GM19238 (cell line): Measurements from ENCODE around the gene FCGBP.

ENCODE experiments used
- DNase-seq: peaks from one replicate; pipeline ENCODE4 v3.0.0; 2011; ENCODE audit warnings: low spot score; ENCODE audit not compliant: insufficient read length

FCGBP gene

DNA sequence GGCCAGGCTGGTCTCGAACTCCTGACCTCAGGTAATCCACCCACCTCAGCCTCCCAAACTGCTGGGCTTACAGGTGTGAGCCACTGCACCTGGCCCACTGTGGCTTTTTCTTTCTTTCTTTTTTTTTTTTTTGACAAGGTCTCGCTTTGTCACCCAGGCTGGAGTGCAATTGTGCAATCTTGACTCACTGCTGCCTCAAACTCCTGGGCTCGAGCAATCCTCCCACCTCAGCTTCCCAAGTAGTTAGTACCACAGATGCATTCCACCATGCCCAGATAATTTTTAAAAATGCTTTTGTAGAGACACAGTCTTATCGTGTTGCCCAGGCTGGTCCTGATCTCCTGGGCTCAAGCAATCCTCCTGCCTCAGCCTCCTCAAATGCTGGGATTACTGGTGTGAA lies 12.1 kb upstream of the FCGBP start:
- DNase-seq = no peak

DNA sequence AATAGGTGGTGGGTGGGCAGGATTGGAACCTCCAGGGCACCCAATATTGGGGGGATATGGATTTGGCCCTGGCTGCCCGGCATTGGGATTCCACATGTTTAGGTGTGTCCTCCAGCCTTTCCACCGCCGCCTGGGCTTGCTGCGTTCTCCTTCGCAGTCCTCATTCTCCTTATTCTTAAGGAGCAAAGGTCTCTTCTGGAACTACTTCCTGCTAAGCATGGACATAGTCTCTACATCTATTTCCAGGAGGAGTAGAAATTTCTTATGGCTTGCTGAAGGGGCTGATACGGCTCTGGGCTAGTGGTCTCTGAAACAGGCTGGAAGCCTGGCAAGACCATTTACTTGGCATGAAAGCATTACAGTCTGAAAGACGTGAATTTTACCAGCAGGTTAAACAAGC lies 9.2 kb upstream of the FCGBP start:
- DNase-seq = no peak

DNA sequence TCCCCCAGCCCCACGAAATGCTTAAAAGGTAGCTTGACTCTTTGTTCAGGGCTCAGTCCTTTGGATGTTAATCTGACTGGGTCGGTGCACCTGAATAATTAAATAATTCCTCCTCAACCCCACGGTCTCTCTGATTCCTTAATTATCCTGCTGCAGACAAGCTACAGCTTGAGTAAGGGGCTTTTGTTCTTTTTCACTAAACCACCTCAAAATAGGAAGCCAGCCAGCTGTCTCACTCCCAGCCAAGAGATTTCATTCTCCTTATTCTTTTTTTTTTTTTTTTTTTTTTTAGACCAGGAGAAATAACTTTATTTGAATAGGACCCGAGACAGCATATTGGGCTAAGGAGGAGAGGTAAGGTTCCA lies 7.9 kb upstream of the FCGBP start:
- DNase-seq = no peak

DNA sequence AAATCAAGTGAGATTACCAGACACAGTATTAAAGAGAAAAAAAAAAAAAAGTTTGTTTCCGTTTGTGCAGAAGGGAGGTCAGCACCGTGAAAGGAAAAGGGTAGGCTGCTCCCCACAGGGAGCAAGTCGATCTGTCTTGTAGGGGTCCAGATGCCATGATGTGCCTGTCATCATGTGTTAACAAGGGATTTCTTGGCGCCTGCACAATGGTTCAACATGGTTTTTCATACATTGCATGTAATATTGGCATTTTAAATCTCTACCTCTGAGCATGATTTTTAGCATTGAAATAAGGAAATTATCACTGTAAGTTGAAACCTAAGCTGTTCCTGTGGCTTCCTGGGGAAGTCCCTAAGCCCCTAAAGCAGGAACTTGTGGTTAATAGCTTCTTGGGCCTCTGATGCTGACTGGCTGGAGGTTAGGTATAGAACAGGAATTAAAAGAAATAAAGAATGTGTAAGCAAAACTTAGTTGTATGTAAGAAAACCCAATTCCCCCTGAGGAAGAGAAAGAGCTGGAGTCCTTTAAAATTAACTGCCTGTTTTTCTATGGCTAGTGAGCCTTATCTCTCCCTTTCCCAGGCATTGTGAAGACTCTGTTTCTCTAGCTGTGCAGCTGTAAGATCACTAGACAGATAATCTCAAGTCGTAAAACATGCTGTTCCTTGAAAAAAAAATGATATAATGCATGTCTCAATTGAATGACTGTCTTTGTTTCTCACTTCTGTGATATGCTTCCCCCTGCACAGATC lies 7.4 kb upstream of the FCGBP start:
- DNase-seq = no peak

DNA sequence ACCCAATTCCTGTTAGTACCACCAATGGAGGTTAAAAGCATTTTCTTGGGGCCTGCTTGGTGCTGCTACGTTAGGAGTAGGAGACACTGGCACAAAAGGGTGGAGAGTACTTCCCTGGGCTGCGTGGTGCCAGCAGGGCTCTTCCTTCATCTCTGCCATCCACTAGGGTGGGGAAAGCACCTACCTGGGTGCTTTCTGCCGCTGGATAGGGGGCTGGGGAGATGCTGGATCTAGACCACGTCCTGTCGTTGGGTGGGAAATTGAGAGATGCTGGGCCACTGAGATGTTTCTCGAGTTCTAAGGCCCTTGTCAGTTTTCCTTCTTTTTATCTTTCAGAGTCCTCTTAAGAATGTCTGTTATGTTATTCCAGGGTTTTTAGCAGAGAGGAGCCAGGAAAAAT lies 6.7 kb upstream of the FCGBP start:
- DNase-seq = no peak

DNA sequence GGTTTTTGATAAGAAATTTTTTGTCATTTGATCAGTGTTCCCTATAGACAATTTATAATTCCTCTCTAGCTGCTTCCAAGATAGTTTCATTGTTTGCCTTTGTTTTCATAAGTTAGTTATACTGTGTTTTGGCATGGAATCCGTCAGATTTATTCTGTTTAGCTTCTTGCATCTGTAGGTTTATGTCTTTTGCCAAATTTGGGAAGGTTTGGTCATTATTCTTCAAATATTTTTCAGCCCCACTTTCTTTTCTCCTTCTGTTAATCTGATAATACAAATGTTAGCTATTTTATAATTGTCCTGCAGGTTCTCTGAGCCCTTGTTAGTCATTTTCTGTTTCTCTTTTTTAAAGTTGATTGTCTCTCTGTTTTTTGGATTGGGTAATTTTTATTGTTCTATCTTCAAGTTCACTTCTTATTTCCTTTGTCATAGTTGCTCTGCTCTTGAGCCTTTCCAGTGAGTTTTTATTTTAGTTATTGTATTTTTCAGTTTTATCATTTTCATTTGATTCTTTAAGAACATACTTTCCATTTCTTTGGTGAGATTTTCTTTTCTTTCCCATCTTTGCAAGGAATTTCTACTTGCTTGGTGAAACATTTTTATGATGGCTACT lies 5.9 kb upstream of the FCGBP start:
- no peak for DNase-seq

DNA sequence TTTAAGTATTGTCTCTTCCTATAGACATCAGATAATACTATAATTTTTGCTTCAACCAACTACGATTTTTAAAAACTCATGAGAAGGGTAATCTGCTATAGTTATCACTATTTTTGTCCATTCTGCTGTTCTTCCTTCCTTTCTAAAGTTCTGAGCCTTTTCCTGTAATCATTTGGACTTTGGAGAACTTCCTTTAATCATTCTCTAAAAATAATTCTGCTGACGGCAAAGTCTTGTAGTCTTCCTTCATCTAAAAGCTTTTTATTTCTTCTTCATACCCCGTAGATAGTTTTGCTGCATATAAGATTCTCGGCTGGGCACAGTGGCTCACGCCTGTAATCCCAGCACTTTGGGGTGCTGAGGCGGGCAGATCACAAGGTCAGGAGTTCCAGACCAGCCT lies 5.1 kb upstream of the FCGBP start:
- DNase-seq = no peak

DNA sequence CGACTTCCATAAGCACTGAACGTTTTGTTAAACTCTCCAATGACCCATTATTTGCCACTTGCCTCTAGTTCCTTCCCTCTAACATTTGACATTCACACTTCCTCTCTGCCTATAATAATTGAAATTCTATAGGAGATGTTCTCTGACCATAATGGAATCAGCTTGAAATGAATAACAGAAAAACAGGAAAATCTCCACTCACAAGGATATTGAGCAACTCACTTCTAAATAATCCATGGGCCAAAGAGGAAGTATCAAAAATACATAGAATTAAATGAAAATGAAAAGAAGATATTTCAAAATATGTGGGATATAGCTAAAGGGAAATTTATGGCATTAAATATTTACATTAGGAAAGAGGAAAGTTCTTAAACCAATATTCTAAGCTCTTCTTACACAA lies 3.4 kb upstream of the FCGBP start:
- no peak for DNase-seq

DNA sequence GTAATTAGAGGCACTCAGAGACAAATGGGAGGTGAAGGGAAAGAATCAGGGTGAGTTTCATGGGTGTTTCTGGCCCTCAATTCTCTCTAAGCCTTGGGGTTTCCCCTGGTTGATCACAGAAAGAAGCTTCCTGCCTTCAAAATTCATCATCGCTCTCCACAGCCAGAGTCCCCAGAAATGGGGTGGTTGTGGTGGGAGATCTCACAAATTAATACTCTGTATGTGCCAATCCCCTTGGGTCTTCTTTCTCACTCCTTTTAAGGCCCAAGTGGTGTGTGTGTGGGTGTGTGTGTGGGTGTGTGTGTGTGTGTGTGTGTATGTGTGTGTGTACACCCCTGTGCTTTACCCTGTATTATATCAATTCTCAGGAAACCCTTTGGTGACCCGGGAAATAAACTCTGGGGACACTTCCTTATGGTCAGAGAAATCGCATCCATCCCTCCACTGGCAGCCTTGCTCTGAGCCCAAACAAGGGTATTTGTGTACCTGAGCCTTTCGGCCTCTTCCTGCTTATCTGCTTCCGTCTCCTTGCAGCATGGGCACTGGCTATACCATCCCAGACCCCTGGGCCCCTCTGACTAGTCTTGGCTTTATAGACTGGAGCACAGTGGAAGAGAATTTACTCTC lies 2.8 kb upstream of the FCGBP start:
- no peak for DNase-seq

DNA sequence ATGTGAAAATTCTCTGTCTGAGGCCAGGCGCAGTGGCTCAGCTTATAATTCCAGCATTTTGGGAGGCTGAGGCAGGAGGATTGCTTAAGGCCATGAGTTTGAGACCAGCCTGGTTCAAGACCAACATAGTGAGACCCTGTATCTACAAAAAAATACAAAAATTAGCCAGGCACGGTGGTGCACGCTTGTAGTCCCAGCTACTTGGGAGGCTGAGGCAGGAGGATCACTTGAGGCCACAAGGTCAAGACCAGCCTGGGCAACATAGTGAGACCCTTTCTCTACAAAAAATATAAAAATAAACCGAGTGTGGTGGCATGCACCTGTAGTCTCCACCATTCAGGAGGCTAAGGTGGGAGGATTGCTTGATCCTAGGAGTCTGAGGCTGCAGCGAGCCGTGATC lies 2.2 kb upstream of the FCGBP start:
- no peak for DNase-seq

DNA sequence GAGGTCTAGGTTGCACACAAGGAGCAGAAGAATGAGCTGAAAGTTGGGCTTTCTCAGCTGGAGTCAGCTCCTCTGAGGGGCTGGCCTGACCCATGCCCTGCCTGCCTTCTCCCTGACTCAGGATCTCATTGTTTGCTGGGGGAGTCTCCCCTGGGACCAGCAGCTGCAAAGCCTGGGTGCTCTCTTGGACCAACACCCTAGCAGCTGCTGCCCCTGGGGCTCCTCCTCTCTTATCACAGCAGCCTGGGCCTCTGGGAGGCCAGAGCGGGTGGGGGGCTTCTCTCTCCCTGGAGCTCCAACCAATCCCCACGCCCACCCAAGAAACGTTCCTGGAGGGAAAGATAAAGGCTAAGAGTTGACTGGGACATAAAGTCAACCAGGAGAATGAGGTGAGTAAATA lies 1.6 kb upstream of the FCGBP start:
- DNase-seq = no peak

DNA sequence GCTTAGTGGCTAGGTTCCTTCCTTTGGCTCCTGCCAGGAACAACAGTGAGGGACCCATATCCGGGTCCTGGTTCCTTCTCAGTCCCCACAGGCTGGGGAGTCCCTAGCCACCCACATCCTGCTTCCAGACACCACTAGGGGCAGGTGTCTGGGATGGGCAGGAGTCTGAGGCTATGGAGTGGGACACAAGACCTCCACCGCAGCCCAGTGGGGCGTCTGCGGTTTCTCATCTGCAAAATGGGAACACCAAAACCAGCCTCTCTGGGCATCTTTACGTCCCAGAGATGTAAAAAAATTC lies 879 bp upstream of the FCGBP start:
- DNase-seq = no peak

DNA sequence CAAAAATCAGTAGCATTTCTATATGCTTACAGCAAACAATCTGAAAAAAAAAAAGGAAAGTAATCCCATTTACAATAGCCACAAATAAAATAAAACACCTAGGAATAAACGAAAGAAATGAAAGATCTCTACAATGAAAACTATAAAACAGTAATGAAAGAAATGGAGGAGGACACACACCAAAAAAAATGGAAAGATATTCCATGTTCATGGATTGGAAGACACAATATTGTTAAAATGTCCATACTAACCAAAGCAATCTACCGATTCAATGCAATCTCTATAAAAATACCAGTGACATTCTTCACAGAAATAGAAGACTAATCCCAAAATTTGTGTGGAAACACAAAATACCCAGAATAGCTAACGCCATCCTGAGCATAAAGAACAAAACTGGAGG lies 4.7 kb downstream of the FCGBP start:
- no peak for DNase-seq

DNA sequence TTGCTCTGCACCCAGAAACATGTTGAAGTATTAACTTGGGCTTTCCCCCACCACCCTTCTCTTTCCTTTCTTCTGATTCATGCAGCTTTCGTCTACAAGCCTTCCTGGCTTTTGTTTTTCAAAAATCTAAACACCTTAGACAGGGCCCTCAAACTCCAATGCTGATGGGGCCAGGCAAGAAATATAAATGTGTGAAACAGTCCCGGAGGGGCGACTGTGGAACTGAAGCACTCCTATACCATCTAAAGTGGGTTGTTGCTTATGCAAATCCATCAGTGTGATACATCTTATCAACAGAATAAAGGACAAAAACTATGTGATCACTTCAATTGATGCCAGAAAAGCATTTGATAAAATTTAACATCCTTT lies 6.1 kb downstream of the FCGBP start:
- no peak for DNase-seq

DNA sequence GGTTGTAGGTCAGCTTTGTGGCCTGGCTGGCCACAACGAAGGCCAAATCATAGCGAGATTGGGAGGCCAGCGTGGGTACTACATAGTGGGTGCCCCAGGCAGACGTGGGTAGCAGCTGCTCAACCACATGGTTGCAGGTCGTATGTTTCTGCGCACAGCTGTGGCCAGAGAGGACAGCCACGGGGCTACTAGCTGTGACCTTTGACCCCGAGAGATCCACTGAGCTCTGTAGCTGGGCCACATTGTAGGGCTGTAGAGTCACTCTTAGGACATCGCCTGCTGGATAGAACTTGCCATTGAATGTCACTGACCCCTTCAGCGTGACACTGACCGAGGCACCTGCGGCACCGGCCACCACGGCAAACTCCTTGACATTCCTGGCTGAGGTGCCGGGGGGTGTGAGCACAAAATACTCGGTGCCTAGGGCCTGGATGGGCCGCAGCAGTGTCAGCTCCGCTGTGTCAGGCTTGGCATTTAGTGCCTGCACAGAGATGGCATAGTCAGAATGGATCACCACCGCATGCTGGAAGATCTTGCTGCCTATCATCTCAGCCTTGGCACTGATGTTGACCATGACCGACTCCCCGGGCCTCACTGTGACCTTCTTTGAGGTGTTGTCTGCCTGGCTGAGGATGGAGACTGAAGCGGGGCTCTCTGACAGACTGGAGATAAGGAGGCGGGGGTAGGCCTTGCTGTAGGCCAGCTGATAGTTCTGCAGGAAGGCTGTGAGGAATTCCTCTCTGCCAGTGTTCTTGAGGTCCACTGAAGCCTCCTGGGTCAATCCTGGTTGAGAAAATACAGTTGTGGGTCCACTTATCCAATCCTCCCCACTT lies 6.7 kb downstream of the FCGBP start:
- DNase-seq = no peak

DNA sequence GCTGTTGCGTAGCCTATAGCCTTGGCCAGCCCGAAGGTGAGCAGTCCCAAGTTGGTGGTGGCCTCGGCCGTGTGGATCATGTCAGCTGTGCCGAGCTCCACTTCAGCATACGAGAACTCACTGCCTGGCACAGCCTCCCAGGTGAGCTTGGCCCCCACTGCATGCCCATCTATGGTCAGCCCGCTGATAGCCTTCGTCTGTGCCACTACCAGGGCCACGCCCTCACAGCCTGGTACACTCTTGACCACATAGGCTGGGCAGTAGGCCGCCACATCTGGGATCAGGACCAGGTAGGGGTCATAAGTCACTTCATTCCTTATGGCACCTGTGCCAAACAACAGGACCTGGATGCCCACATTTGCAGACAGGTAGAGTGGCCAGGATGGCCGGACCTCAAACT lies 7.4 kb downstream of the FCGBP start:
- no peak for DNase-seq

DNA sequence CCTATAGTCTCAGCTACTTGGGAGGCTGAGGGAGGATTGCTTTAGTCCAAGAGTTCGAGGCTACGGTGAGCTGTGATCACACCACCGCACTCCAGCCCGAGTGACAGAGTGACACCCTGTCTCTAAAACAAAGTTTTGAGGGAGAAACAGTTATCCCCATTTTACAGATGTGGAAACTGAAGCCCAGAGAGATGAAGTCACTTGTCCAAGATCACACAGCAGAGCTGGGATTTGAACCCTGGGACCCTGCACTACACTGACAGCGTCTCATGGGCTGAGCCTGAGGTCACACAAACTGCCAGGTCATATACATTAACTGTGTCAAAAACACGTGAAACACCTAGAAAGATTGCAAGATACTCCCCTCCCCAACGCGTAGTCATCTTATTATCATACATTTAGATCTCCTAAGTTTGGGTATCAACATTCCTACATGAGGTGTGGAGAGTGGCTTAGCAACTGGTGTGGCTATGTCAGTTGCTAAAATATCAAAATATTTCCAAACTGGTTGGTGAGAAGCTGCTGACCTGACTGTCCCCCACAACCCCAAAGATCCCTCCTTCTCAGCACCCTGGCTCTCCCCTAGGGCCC lies 8.2 kb downstream of the FCGBP start:
- no peak for DNase-seq

DNA sequence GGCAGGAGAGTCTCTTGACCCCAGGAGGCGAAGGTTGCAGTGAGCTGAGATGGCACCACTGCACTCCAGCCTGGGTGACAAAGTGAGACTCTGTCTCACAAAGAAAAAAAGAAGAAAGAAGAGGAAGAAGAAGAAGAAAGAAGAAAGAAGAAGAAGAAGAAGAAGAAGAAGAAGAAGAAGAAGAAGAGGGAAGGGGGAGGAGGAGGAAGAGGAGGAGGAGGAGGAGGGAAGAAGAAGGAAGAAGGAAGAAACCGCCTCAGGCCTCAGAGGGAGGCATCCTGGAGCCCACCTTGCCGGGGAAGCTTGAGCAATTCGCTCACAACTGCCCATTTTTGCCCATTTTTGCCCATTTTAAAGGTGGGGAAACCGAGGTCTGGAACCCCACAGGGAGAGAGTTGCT lies 9.5 kb downstream of the FCGBP start:
- DNase-seq = no peak

DNA sequence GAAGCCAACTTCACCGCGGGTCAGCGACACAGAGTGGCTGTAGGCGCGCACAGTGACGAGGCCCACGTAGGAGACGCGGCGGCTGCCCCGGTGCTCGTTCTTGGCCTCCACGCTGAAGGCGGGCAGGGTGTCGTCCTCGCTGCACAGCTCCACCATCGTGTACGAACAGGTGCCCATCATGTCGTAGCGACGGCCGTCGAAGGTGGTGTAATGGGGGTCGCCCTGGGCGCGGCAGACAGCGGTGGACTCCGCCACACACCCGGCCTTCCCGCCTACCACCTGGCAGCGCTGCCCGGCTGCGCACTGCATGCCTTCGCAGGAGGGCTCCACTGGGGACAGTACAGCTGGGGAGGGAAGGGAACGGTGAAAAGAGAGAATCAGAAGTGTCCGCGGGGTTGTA lies 10.0 kb downstream of the FCGBP start:
- no peak for DNase-seq

DNA sequence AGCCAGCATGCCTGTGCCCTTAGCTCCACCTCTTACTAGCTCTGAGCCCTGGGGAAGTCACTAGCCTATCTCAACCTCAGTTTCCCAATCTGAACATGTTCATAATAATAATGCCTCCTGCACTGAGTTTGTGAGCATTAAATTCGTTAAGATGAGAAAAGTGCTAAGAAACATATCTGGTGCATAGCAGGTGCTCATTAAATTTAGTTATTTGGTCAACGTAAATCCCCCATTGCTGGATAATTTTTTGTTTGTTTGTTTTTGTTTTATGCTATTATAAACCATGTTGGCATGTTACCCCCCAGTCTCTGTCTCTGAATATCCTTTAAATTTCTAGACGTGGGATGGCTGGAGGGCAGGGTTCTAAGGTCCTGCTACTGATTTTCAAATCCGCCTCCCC lies 10.6 kb downstream of the FCGBP start:
- DNase-seq = no peak

DNA sequence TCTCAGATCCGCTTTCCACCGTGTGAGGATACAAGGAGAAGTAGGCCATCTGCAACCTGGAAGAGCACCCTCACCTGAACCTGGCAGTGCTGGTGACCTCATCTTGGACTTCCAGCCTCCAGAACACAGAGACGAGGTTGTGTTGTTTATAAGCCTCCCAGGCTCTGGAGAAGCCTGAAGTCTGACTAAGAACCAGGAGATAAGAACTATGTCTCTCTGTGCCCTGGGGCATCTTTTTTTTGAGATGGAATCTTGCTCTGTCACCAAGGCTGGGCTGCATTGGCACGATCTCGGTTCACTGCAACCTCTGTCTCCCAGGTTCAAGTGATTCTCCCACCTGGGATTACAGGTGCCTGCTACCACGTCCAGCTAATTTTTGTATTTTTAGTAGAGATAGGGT lies 14.5 kb downstream of the FCGBP start:
- no peak for DNase-seq

DNA sequence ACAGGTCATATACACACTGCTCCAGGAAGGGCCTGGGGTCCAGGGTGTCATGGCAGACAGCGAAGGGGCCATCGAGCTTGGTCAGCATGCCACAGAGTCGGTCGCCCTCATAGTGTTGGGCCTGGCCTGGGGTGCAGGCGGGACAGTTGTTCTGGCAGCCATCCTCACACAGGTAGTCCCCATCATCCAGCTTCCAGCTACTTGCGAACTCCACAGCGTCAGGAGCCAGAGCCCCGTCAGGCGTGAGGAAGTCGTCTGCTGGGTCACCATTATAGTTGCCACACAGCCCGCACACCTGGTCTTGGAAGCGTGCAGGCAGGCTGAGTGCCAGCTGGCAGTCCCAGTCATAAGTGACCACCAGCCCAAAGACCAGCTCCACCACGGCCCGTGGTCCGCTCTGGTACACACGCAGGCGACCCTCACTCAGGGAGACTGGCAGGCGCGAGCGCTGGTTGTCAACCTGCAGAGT lies 16.2 kb downstream of the FCGBP start:
- no peak for DNase-seq
